Ishikawa (cell line): ENCODE measurements around the gene KLHDC7B.

ENCODE experiments used
- CREB1 ChIP-seq: IDR thresholded peaks from 2 replicates; pipeline ENCODE4 v1.6.1; 2012; ENCODE audit warnings: low read depth
- EGR1 ChIP-seq: IDR thresholded peaks from 2 replicates; pipeline ENCODE4 v1.6.1; 2012
- EP300 ChIP-seq: IDR thresholded peaks from 2 replicates; pipeline ENCODE4 v1.6.1; 2012; ENCODE audit warnings: borderline replicate concordance
- FOXM1 ChIP-seq: IDR thresholded peaks from 2 replicates; pipeline ENCODE4 v1.6.1; 2012; ENCODE audit warnings: low read depth, borderline replicate concordance
- NFIC ChIP-seq: IDR thresholded peaks from 2 replicates; pipeline ENCODE4 v1.6.1; 2012
- RAD21 ChIP-seq: IDR thresholded peaks from 2 replicates; pipeline ENCODE4 v1.6.1; 2012; ENCODE audit warnings: low read depth
- TAF1 ChIP-seq: IDR thresholded peaks from 2 replicates; pipeline ENCODE4 v1.6.1; 2012; ENCODE audit warnings: low read depth, mild to moderate bottlenecking
- TCF12 ChIP-seq: IDR thresholded peaks from 2 replicates; pipeline ENCODE4 v1.6.1; 2012; ENCODE audit warnings: low read depth
- TEAD4 ChIP-seq: IDR thresholded peaks from 2 replicates; pipeline ENCODE4 v1.6.1; 2012
- YY1 ChIP-seq: IDR thresholded peaks from 2 replicates; pipeline ENCODE4 v1.6.1; 2012; ENCODE audit warnings: low read depth
- ZBTB7A ChIP-seq: IDR thresholded peaks from 2 replicates; pipeline ENCODE4 v1.6.1; 2012; ENCODE audit warnings: low read depth
- TF ChIP-seq, protein P1 (sequence below): IDR thresholded peaks from 2 replicates; pipeline ENCODE4 v1.6.1; 2012
- TF ChIP-seq, protein P2 (sequence below): IDR thresholded peaks from 2 replicates; pipeline ENCODE4 v1.6.1; 2012
- TF ChIP-seq, protein P3 (sequence below): IDR thresholded peaks from 2 replicates; pipeline ENCODE4 v1.6.1; 2012; ENCODE audit warnings: low read depth, mild to moderate bottlenecking

DNA sequence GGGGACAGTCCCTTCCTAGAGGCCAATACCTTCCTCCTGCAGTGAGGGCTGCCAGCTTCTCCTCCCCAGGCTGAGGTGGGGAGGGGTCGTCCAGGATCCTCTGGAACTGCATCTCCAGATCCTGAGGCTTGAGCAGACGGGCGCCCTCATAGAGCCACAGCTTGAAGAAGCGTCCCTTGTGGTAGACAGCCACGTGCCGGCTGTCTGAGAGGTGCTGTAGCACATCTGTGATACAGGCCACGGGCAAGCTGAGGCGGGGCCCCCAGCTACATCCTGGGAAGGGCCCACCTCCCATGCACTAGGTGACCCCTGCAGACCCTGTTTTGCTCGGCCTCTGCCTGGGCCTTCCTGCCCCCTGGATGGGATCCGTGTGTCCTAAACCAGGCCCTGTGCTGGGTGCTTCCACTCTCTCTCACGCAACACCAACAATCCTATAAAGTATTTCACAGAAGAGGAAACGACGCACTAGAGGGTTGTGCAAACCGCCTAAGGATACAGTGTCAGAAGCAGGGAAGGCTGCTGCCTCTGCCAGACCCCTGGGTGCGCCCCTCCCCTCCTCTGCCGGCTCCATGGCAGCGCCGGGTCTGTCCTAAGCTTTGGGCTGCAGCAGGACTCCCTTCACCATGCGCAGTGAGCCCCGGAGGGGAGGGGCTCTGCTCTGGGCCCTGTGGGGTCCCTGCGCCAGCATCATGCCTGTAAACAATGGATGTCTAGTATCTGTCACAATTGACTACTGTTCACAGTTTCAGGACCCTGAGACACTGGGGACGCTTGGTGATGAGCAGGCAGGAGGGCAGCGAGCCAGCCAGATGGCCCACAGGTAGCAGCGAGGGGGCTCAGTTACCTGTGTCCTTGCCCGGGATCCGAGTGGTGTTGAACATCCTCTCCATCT is 28.0 kb downstream of the KLHDC7B start:
- TF ChIP-seq RAD21 (no peak), EP300 (no peak), NFIC (no peak), TAF1 (no peak), CREB1 (no peak), YY1 (no peak), ZBTB7A (no peak), TCF12 (no peak), FOXM1 (no peak), TEAD4 (no peak), EGR1 (no peak)
- TF ChIP-seq, protein P1, sequence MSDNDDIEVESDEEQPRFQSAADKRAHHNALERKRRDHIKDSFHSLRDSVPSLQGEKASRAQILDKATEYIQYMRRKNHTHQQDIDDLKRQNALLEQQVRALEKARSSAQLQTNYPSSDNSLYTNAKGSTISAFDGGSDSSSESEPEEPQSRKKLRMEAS: no peak
- TF ChIP-seq, protein P2, sequence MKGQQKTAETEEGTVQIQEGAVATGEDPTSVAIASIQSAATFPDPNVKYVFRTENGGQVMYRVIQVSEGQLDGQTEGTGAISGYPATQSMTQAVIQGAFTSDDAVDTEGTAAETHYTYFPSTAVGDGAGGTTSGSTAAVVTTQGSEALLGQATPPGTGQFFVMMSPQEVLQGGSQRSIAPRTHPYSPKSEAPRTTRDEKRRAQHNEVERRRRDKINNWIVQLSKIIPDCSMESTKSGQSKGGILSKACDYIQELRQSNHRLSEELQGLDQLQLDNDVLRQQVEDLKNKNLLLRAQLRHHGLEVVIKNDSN: no peak
- TF ChIP-seq, protein P3, sequence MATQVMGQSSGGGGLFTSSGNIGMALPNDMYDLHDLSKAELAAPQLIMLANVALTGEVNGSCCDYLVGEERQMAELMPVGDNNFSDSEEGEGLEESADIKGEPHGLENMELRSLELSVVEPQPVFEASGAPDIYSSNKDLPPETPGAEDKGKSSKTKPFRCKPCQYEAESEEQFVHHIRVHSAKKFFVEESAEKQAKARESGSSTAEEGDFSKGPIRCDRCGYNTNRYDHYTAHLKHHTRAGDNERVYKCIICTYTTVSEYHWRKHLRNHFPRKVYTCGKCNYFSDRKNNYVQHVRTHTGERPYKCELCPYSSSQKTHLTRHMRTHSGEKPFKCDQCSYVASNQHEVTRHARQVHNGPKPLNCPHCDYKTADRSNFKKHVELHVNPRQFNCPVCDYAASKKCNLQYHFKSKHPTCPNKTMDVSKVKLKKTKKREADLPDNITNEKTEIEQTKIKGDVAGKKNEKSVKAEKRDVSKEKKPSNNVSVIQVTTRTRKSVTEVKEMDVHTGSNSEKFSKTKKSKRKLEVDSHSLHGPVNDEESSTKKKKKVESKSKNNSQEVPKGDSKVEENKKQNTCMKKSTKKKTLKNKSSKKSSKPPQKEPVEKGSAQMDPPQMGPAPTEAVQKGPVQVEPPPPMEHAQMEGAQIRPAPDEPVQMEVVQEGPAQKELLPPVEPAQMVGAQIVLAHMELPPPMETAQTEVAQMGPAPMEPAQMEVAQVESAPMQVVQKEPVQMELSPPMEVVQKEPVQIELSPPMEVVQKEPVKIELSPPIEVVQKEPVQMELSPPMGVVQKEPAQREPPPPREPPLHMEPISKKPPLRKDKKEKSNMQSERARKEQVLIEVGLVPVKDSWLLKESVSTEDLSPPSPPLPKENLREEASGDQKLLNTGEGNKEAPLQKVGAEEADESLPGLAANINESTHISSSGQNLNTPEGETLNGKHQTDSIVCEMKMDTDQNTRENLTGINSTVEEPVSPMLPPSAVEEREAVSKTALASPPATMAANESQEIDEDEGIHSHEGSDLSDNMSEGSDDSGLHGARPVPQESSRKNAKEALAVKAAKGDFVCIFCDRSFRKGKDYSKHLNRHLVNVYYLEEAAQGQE: no peak
